HG02973 (cell line): ENCODE results near the gene SPON2.
A peak's percentile ranks its signal among the peaks of the same experiment; 100 is the strongest.

ENCODE experiments used
- ATAC-seq: cut with Tn5 transposase; IDR thresholded peaks from one replicate; pipeline ENCODE4 v1.9.1; 2021; ENCODE audit warnings: moderate library complexity; ENCODE audit not compliant: unreplicated experiment

Gene SPON2

GRCh38 chr4:1195109-1195671, 22.8 kb upstream of the SPON2 start:
- ATAC-seq, result no peak

- ATAC-seq, result no peak
Measured at GRCh38 chr4:1194010-1194900, 21.9 kb upstream of the SPON2 start.

DNA sequence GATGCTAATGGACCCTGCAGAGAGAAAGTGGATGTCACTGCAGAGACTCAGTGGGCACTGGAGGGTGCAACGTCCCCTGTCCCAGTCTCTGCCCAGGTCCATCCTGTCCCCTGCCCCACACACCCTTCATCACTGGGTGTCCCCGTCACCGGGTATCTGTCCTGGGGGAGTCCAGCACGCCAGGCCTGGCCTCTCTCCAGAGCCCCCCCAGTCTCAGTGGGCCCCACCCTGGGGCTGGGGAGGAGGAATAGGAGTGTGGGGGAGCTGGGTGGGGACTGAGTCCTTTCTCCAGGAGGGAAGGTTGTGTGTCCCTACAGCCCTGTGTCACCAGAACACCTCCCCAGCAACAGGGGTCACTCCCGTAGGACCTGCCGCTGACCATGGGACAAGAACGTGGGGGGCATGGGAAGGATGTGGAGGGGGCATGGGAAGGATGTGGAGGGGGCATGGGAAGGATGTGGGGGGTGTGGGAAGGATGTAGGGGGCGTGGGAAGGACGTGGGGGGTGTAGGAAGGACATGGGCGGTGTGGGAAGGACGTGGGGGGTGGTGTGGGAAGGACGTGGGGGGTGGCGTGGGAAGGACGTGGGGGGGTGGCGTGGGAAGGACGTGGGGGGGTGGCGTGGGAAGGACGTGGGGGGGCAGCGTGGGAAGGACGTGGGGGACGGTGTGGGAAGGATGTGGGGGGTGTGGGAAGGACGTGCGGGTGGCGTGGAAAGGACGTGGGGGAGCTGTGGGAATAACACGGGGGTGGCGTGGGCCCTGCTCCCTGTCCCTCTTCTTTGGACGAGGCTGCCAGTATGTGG, 21.0 kb upstream of the SPON2 start:
- no peak for ATAC-seq

GRCh38 chr4:1192493-1193205, 20.3 kb upstream of the SPON2 start:
- ATAC-seq, result no peak

- no peak for ATAC-seq
Measured at GRCh38 chr4:1192091-1192492, 19.7 kb upstream of the SPON2 start.

- ATAC-seq, result no peak
Measured at GRCh38 chr4:1191621-1192020, 19.2 kb upstream of the SPON2 start.

GRCh38 chr4:1187182-1187581, 14.8 kb upstream of the SPON2 start:
- ATAC-seq, result no peak

DNA sequence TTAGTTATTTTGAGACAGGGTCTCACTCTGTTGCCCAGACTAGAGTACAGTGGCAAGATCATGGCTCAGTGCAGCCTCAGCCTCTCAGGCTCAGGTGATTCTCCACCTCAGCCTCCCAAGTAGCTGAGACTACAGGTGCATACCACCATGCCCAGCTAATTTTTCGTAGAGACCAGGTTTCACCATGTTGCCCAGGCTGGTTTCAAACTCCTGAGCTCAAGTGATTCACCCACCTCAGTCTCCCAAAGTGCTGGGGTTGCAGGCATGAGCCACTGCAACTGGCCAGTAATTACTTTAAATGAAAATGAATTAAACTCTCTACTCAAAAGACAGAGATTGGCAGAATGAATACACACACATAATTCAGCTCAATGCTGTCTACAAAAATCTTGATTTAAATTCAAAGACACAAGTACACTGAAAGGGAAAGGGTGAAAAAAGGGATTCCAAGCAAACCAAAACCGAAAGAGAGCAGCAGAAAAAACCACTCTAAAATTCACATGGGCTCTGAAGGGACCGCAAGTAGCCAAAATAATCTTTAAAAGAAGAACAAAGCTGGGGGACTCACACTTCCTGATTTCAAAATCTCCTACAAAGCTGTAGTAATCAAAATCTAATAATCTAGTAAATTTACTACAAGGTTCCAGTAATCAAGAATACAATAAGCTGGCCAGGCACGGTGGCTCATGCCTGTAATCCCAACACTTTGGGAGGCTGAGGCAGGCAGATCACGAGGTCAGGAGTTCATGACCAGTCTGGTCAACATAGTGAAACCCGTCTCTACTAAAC, 11.8 kb upstream of the SPON2 start:
- ATAC-seq, result peak; percentile 63

DNA sequence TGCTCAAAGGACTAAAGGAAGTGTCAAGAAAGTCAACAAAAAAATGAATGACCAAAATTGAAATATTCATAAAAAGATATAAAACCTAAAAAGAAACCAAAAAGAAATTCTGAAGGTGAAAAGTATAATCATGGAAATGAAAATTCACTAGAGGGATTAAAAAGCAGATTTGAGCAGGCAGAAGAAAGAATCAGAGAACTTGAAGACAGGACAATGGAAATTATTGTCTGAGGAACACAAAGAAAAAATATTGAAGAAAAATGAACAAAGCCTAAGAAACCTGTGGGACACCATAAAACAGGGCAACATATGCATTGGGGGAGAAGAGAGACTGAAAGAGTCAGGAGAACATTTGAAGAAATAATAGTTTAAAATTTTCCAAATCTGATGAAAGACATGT, 9.9 kb upstream of the SPON2 start:
- no peak for ATAC-seq

DNA sequence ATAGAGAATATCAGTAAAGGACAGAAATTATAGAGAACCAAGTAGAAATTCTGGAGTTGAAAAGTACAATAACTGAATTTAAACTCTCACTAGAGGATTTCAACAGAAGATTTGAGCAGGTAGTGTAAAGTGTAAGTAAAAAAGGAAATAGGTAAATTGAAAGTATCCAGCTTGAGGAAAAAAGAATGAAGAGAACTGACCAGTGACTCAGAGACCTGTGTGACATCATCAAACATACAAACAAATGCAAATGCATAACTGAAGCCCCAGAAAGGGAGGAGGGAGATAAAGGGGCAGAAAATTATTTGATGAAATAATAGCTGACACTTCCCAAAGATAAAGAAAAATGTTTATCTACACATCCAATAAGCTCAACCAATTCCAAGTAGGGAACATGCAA, 8.3 kb upstream of the SPON2 start:
- ATAC-seq, result no peak

DNA sequence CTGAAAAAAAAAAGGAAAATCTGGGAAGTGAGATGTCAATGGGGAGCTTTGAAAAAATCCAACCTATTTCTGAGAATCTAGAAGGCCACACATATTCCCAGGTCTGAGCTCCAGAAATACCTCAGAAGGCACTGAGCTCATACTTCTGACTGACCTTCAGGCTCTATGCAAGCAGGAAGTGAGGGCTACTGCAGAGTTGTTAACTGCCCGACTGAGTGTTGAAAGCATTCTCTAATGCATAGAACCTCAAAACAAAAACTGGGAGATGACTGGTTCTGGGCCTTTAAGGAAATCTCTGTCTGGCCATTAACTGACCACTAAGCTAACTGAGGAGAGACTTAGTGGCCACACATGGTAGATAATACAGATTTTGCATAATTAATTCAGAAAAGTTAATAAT, 7.6 kb upstream of the SPON2 start:
- ATAC-seq, result no peak

- no peak for ATAC-seq
Measured at GRCh38 chr4:1179089-1179441, 6.7 kb upstream of the SPON2 start.

- ATAC-seq, result no peak
Measured at GRCh38 chr4:1178300-1179088, 6.1 kb upstream of the SPON2 start.

DNA sequence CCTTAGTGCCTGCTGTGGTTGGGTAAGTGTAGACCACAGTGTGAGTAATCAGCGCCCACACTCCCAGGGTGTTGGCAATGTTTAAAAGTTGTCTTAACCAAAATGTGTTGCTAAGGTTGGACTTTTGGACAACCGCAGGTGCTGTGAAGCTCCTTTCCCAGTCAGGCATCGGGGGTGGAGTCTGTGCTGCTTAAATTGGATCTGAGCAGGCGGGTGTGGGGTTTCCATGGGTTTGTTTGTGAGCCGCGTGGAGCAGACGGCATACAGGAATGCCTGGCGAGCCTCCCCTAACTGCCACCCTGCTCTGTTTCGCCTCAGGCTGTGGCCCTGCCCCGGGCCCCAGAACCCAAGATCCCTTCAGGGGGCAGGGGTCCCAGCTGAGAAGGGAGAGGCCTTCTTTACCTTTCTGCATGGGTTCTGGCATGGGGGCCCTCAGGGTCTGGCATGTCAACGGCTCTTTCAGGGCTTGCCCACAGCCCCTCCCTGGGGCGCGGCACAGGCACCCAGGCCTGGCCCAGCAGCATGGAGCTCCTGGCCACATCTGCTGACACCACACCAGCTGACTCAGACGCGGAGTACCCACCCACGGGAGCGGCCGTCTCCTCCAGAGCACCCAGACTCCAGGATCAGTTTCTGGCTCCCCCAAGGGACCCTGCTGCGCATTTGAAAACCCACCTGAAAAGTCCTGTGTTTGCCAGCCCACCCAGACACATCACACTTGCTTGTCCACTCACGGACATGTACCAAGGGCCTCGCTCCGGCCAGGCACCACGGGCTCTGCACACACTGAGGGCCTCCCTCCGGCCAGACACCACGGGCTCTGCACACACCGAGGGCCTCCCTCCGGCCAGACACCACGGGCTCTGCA, 5.1 kb upstream of the SPON2 start:
- no peak for ATAC-seq

DNA sequence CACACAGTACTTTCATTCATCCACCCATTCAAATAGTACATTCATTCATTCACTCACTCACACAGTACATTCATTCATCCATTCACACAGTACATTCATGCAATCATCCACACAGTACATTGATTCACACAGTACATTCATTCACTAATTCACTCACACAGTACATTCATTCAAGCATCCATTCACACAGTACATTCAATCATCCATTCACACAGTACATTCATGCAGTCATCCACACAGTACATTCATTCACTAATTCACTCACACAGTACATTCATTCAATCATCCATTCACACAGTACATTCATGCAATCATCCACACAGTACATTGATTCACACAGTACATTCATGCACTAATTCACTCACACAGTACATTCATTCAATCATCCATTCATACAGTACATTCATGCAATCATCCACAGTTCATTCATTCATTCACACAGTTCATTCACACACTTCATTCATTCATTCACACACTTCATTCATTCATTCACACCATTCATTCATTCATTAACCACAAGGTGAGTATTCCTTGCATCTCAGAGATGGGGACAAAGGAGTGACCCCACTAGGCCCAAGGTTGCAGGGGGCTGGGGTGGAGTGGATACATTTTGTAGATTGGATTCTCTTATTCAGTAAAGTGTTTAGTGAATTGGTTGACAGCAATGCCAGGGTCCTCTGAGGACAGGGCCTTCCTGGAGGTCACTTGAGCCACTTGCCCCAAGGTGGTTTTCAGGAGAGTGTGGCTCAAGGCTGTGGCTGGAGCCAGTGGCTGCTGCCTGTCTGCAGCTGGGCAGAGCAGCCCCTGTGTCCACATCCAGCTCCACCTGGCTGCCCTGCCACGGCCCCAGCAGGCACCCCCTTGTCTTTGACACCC, 4.3 kb upstream of the SPON2 start:
- ATAC-seq, result no peak

- ATAC-seq, result no peak
Measured at GRCh38 chr4:1175635-1176229, 3.3 kb upstream of the SPON2 start.

DNA sequence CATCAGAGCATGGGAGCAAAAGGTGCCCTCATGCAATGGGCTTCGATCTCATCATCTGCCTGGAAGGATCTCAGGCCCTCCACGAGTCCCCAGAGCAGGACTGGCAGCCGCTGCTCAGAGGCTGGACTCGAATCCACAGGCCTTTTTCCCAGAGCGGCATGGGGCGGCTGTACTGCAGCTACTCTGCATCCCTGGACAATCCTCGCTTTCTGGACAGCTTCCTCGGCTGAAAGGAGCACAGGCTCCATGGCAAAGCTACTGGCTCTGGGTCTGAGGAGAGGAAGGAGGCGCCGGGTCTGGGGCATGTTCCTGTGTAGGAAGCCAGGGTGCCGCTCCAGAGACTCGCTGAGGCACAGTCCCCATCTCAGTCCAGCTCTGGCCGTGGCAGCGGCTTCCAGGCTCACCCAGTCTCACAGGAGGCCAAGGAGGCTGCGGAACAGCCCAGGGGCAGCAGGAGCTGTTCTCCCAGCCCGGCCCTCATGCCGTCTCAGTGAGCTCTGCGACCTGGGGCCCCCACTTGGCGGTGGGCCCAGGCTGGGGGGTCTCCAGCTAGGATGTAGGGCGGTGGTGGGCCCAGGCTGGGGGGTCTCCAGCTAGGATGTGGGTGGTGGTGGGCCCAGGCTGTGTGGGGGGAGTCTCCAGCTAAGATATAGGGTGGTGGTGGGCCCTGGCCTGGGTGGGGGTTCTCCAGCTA, 2.7 kb upstream of the SPON2 start:
- no peak for ATAC-seq
